Measurements from ENCODE around the gene CDCA4. TPM values are rescaled to one million over a fixed set of nuclear protein-coding genes. Genes with fewer than 3 reads are reported as not detected.

The CDCA4 gene
- total RNA-seq, 1 donor from 2014 or later = 29.7 TPM

DNA sequence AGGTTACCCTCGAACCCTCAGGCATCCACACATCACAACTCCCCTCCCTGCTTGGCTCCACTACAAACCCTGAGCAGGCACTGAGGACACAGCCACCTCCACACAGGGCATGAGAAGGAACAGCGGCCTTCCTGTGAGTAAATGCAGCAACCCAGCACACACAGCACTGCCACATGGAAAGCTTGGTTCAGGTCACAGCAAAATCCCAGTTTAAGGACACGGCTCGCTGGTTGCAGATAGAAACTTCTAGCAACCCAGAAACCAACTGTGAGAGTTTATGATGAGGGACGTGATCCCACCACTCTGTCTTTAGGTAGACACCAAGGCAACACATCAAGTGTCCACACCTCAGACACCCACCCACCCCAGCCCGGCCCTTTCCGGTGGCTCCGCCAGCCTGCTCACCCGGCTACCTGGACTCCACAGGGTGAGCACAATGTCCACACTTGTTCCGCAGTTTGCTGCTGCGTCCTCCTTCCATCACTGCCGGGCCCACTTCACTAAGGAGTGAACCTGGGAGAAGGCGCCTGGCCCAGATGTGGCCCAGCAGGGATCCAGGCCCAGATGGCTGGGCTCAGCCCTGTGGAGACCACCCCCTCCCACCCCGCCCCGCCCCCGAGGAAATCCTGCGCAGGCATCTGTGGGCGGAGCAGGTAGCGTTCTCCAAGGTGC lies 13.2 kb downstream of the CDCA4 start:
- no peaks in the 10 kb centered on the region for H3K36me3 Mint-ChIP-seq
- DNase-seq (ENCODE audit: extremely low spot score, unreplicated experiment) = no peak
- no peak overlapping the region for H3K27ac Mint-ChIP-seq
- peaks cover 6% of the 10 kb centered on the region for H3K4me1 Mint-ChIP-seq (ENCODE audit: unreplicated experiment)
- no peaks in the 10 kb centered on the region for H3K9me3 Mint-ChIP-seq
- no peak overlapping the region for H3K4me3 Mint-ChIP-seq
- TF ChIP-seq, protein P1, sequence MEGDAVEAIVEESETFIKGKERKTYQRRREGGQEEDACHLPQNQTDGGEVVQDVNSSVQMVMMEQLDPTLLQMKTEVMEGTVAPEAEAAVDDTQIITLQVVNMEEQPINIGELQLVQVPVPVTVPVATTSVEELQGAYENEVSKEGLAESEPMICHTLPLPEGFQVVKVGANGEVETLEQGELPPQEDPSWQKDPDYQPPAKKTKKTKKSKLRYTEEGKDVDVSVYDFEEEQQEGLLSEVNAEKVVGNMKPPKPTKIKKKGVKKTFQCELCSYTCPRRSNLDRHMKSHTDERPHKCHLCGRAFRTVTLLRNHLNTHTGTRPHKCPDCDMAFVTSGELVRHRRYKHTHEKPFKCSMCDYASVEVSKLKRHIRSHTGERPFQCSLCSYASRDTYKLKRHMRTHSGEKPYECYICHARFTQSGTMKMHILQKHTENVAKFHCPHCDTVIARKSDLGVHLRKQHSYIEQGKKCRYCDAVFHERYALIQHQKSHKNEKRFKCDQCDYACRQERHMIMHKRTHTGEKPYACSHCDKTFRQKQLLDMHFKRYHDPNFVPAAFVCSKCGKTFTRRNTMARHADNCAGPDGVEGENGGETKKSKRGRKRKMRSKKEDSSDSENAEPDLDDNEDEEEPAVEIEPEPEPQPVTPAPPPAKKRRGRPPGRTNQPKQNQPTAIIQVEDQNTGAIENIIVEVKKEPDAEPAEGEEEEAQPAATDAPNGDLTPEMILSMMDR (conservative IDR thresholded peaks at IDR 0.05) = no peak
- H3K27me3 Mint-ChIP-seq = no peaks in the 10 kb centered on the region

DNA sequence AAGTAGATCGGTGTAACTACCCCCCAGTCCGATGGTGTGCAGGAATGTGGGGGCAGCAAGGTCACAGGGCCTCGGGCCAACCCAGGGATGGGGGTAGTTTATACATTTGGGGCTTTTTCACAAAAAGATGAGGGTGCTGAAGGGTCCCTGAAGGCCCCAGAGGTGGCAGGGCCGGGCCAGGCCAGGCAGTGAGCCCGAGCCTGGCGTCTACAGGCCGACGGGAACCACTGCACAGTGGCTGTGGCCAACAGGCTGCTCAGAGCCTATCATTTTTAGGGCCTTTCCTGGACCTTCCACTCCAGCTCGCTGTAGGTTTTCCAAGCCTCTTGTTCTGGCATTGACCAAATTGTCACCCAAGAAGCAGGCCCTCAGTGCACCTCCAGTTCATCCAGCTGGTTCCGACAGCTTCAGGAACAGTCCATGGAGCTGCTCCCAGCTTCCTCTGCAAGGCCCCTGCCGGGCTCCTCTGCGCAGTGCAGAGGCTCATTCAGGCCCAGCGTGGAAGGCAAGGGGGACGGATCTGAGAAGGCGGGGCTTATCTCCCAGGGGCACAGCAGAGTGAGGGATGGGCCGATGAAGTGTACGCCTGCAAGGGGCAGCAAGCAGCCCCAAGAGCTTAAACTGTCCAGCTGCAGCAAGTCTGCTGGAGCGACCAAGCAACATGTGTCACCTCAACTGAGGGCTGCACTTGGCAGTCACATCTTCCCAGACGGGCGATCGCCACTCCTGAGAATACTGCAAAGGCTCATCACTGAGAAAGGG lies 13.9 kb downstream of the CDCA4 start:
- no peak overlapping the region for H3K4me3 Mint-ChIP-seq

DNA sequence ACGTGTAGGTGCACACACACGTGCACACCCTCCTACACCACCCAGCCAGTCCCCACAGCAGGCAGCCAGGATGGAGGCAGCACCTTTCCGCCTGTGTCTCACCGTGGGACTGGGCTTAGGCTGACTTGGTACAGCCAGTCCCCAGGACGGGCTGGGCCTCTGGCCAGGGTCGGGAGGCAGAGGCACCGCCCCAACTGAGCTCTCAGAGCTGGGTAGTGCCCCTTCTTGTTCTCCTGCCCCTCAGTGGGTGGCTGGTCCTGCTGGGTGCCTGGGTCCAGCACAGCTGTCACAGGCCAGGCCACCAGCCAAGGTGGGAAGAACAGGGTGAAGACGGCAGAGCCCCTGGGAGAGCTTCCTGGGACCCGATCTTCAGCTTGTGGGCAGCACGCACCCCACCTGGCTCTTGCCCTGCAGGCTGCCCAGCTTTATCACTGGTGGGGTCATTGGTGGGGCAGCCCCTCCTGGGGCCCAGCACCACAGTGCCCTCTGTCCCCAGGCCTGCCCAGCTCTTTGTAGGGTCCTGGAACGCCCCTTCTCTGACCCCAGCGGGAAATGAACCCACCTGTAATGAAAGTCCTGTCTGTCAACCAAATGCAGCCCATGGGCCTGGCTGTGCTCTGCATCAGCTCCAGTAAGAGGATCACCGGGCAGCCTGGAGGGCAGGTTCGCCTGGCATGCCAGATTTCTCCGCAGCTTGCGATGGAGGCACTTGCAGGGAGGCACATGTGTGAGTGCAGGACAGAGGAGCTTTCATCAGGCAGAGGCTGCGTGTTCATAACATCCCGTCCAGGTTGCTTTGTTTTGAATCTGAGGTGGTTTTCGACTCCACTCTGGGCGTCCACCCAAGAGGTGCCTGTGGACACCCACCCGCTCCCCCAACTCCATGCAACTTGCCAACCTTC lies 14.7 kb downstream of the CDCA4 start:
- TF ChIP-seq, protein P1 (conservative IDR thresholded peaks at IDR 0.05) = no peak
- H3K9me3 Mint-ChIP-seq = no peaks in the 10 kb centered on the region
- H3K27ac Mint-ChIP-seq = no peak overlapping the region
- H3K27me3 Mint-ChIP-seq = no peaks in the 10 kb centered on the region
- H3K4me3 Mint-ChIP-seq = no peak overlapping the region
- H3K4me1 Mint-ChIP-seq (ENCODE audit: unreplicated experiment) = no peaks in the 10 kb centered on the region
- no peaks in the 10 kb centered on the region for H3K36me3 Mint-ChIP-seq
- DNase-seq (ENCODE audit: extremely low spot score, unreplicated experiment) = no peak

More for the DNA sequence above, 13.9 kb downstream of the CDCA4 start:
- Mint-ChIP-seq H3K9me3 (no peaks in the 10 kb centered on the region), H3K36me3 (no peaks in the 10 kb centered on the region), H3K27me3 (no peaks in the 10 kb centered on the region), H3K27ac (no peak overlapping the region), H3K4me1 (ENCODE audit: unreplicated experiment) (peaks cover 3% of the 10 kb centered on the region)
- no peak for DNase-seq (ENCODE audit: extremely low spot score, unreplicated experiment)
- TF ChIP-seq, protein P1 (conservative IDR thresholded peaks at IDR 0.05) = no peak

DNA sequence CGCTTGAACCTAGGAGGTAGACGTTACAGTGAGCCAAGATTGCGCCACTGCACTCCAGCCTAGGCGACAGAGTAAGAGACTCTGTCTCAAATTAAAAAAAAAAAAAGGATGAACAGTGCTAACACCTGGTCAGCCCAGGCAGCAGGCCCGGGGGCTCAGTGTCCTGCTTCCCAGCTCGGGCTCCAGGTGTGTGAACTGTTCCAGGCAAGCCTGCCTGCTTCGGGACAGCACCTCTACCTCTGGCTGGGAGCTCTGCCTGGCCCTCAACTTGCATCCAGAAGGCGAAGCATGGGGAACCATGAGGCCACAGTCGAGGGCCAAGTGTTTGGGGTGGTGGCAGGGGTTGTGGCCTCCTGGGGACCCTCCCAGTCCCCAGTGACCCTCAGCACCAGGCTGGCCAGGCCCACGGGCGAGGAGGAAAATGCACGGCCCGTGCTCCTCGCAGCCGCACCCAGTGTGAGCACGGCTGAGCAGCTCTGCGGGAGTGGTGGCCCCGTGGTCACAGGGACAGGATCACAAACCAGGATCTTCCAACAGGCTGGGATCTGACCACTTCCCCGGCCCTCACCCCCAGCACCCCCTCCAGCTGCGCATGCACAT lies 15.5 kb downstream of the CDCA4 start:
- no peaks in the 10 kb centered on the region for H3K4me1 Mint-ChIP-seq (ENCODE audit: unreplicated experiment)
- DNase-seq (ENCODE audit: extremely low spot score, unreplicated experiment) = no peak
- no peak overlapping the region for H3K27ac Mint-ChIP-seq
- no peaks in the 10 kb centered on the region for H3K27me3 Mint-ChIP-seq
- TF ChIP-seq, protein P1 (conservative IDR thresholded peaks at IDR 0.05) = no peak
- H3K9me3 Mint-ChIP-seq = no peaks in the 10 kb centered on the region
- H3K4me3 Mint-ChIP-seq = no peak overlapping the region
- H3K36me3 Mint-ChIP-seq = no peaks in the 10 kb centered on the region

DNA sequence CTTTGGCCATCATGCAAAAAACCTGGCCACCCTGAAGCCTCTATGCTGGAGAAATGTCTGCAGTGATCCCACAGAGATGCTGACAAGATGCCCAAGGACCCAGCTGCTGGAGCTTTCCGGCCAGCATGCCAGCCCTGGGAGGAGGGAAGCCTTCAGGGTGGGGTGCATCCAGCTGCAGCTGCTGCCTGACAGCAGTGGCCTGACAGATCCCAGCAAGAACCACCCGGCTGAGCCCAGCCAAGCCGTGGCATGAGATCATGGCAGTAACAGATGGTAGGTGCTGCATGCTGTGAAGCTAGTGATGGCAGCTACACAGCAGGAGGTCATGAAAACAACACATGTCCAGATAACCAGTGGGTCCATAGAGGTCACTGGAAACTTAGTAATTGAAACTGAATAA lies 21.5 kb downstream of the CDCA4 start:
- no peak overlapping the region for H3K27ac Mint-ChIP-seq
- peaks cover 10% of the 10 kb centered on the region for H3K36me3 Mint-ChIP-seq
- no peak for DNase-seq (ENCODE audit: extremely low spot score, unreplicated experiment)
- H3K9me3 Mint-ChIP-seq = no peaks in the 10 kb centered on the region
- H3K27me3 Mint-ChIP-seq = no peaks in the 10 kb centered on the region
- TF ChIP-seq, protein P1 (conservative IDR thresholded peaks at IDR 0.05) = no peak
- no peaks in the 10 kb centered on the region for H3K4me1 Mint-ChIP-seq (ENCODE audit: unreplicated experiment)
- H3K4me3 Mint-ChIP-seq = no peak overlapping the region
